CD4-positive, alpha-beta T cell (primary cell): Measurements from ENCODE around the gene SLC12A3. TPM values are rescaled to one million over a fixed set of nuclear protein-coding genes. Genes with fewer than 3 reads are reported as not detected.

ENCODE experiments used
- ATAC-seq: fragments of 200-7000 bp; cut with Tn5 transposase; one replicate; pipeline ENCODE4 v1.10.0; 2022; ENCODE audit warnings: mild to moderate bottlenecking; ENCODE audit not compliant: poor library complexity
- CTCF ChIA-PET: fragments of 350-600 bp; sonication (Branson Sonifier 250); formaldehyde crosslinking; loops from one replicate; lab custom pipeline; 2021; ENCODE audit warnings: antibody characterized with exemption, inconsistent platforms; lab: Charles Lee
- POLR2A ChIA-PET: fragments of 350-600 bp; sonication (Branson Sonifier 250); formaldehyde crosslinking; loops from one replicate; lab custom pipeline; 2021; ENCODE audit warnings: antibody characterized with exemption, inconsistent platforms; lab: Charles Lee
- DNase-seq, 14 experiments: peaks; one replicate each; pipeline ENCODE4 v3.0.0-alpha.2; 2013 to 2020; ENCODE audit warnings: mixed read lengths in 2 of 14
- H3K27ac ChIP-seq, 2 donors: one replicate each; pipeline versions ENCODE4 v1.5.1 to v1.7.0; 2013; ENCODE audit warnings: low read length in 2 of 2, low read depth in 1 of 2, mild to moderate bottlenecking in 1 of 2
- H3K27me3 ChIP-seq, 2 experiments: 1 replicate in 1 of 2; 2 replicates in 1 of 2; pipeline versions ENCODE4 v1.6.1 to v1.7.0; 2013; ENCODE audit warnings: low read length in 2 of 2, control low read depth in 1 of 2, mild to moderate bottlenecking in 1 of 2, moderate library complexity in 1 of 2; ENCODE audit not compliant: insufficient read depth in 2 of 2, control insufficient read depth in 1 of 2
- H3K36me3 ChIP-seq: one replicate; pipeline ENCODE4 v1.6.1; 2013; ENCODE audit warnings: low read length, control low read depth; ENCODE audit not compliant: insufficient read depth
- H3K4me1 ChIP-seq: one replicate; pipeline ENCODE4 v1.6.1; 2013; ENCODE audit warnings: low read length, control low read depth; ENCODE audit not compliant: insufficient read depth
- H3K4me3 ChIP-seq: one replicate; pipeline ENCODE4 v1.5.1; 2013; ENCODE audit warnings: mild to moderate bottlenecking, low read length, moderate library complexity
- H3K9me3 ChIP-seq, 2 experiments: 1 replicate in 1 of 2; 2 replicates in 1 of 2; pipeline versions ENCODE4 v1.6.1 to v1.7.0; 2013; ENCODE audit warnings: low read length in 2 of 2, mild to moderate bottlenecking in 2 of 2, control low read depth in 1 of 2, moderate library complexity in 1 of 2; ENCODE audit not compliant: control insufficient read depth in 1 of 2, insufficient read depth in 1 of 2
- H3K27ac Mint-ChIP-seq: one replicate; pipeline ENCODE4 v1.8.0; 2020; ENCODE audit warnings: mixed read lengths
- H3K27me3 Mint-ChIP-seq: one replicate; pipeline ENCODE4 v1.8.0; 2021; ENCODE audit warnings: mixed read lengths
- H3K36me3 Mint-ChIP-seq: one replicate; pipeline ENCODE4 v1.8.0; 2021; ENCODE audit warnings: low read depth, mixed read lengths
- H3K4me1 Mint-ChIP-seq: one replicate; pipeline ENCODE4 v1.8.0; 2021; ENCODE audit warnings: low read depth, mixed read lengths
- H3K4me3 Mint-ChIP-seq: one replicate; pipeline ENCODE4 v1.8.0; 2020; ENCODE audit warnings: mild to moderate bottlenecking, mixed read lengths
- H3K9me3 Mint-ChIP-seq: one replicate; pipeline ENCODE4 v1.8.0; 2020; ENCODE audit warnings: mixed read lengths
- CTCF ChIP-seq: fragments of 200-600 bp; IDR thresholded peaks from one replicate; pipeline ENCODE4 v1.8.0; 2022; ENCODE audit warnings: antibody characterized with exemption, mild to moderate bottlenecking
- intact Hi-C, 2 experiments: fragments of 100-400 bp; cut with DNase I in 1 of 2; cut with micrococcal nuclease in 1 of 2; formaldehyde crosslinking; loops; one replicate each; pipeline versions ENCODE4 v1.15.1 to v1.9.0; 2023 to 2025; cut with DNase I, micrococcal nuclease
- total RNA-seq, 174 experiments: library from RNA in 2 of 174; stranded (reverse) in 2 of 174; gene quantifications; one replicate each; pipeline ENCODE4 v1.2.3 and lab custom pipeline; 2021 to 2026

The SLC12A3 gene
- total RNA-seq, 2 experiments from 2014 or later = not detected

GRCh38 chr16:56844056-56844455 is 21.0 kb upstream of the SLC12A3 start:
- Histone ChIP-seq H3K4me3 (no peak overlapping the region), H3K9me3 (peaks cover 0 to 3% of the 10 kb centered on the region in 2 experiments), H3K36me3 (peaks cover 31% of the 10 kb centered on the region), H3K27me3 (no peaks in the 10 kb centered on the region), H3K27ac (no peak overlapping the region), H3K4me1 (peaks cover 13% of the 10 kb centered on the region)
- Mint-ChIP-seq H3K36me3 (peaks cover 57% of the 10 kb centered on the region), H3K27me3 (no peaks in the 10 kb centered on the region), H3K4me3 (no peak overlapping the region), H3K4me1 (peaks cover 19% of the 10 kb centered on the region), H3K9me3 (no peaks in the 10 kb centered on the region), H3K27ac (no peak overlapping the region)
- POLR2A ChIA-PET = no interaction called here
- ATAC-seq (no peak), DNase-seq (no peak)
- TF ChIP-seq CTCF = no peak
- CTCF ChIA-PET = no interaction called here
- intact Hi-C loops = loop anchor here in 1 of 2 experiments (10.0 kb wide), 1 partner anchor 231 kb away; no protein-coding TSS in a partner anchor

- Mint-ChIP-seq H3K4me3 (peak overlapping the region; percentile 32), H3K9me3 (no peaks in the 10 kb centered on the region), H3K27ac (peak overlapping the region; percentile 87), H3K36me3 (peaks cover 28% of the 10 kb centered on the region), H3K27me3 (no peaks in the 10 kb centered on the region), H3K4me1 (peaks cover 15% of the 10 kb centered on the region)
- CTCF ChIA-PET = no interaction called here
- intact Hi-C loops = loop anchor here in 1 of 2 experiments (10.0 kb wide), 1 partner anchor 227 kb away; no protein-coding TSS in a partner anchor
- POLR2A ChIA-PET = interaction anchor here (0.7 kb wide), 1 partner anchor 10 kb away, joined by 3 read pairs; no protein-coding TSS in a partner anchor
- Histone ChIP-seq H3K9me3 (peaks cover 0 to 3% of the 10 kb centered on the region in 2 experiments), H3K27me3 (no peaks in the 10 kb centered on the region), H3K27ac (peak overlapping the region in 1 of 2 donors; percentile 50), H3K4me1 (peaks cover 18% of the 10 kb centered on the region), H3K4me3 (no peak overlapping the region), H3K36me3 (peaks cover 17% of the 10 kb centered on the region)
- ATAC-seq (peak; percentile 43), DNase-seq (peak in 5 of 14 experiments; percentile 17 to 49 (median 31))
- no peak for TF ChIP-seq CTCF
These were observed 17.7 kb upstream of the SLC12A3 start for GRCh38 chr16:56847173-56847910.

- H3K27ac Mint-ChIP-seq = peak overlapping the region; percentile 87
- DNase-seq (no peak), ATAC-seq (no peak)
- ChIA-PET CTCF (no interaction called here), POLR2A (interaction anchor here (0.7 kb wide), 1 partner anchor 10 kb away, joined by 3 read pairs; no protein-coding TSS in a partner anchor)
- peaks cover 0 to 3% of the 10 kb centered on the region in 2 experiments for H3K9me3 ChIP-seq
- no peak for TF ChIP-seq CTCF
- H3K4me1 ChIP-seq = peaks cover 18% of the 10 kb centered on the region
- intact Hi-C loops = loop anchor here in 1 of 2 experiments (10.0 kb wide), 1 partner anchor 227 kb away; no protein-coding TSS in a partner anchor
- no peak overlapping the region for H3K4me3 Mint-ChIP-seq
- H3K4me3 ChIP-seq = no peak overlapping the region
- H3K27me3 Mint-ChIP-seq = no peaks in the 10 kb centered on the region
- no peaks in the 10 kb centered on the region for H3K9me3 Mint-ChIP-seq
- H3K36me3 Mint-ChIP-seq = peaks cover 19% of the 10 kb centered on the region
- H3K36me3 ChIP-seq = peaks cover 9% of the 10 kb centered on the region
- H3K27me3 ChIP-seq = no peaks in the 10 kb centered on the region
- H3K27ac ChIP-seq = no peak overlapping the region
- H3K4me1 Mint-ChIP-seq = peaks cover 15% of the 10 kb centered on the region
These were observed 16.7 kb upstream of the SLC12A3 start for GRCh38 chr16:56848029-56848936.
